Dedifferentiated amniotic fluid mesenchymal stem cell (primary cell): ENCODE measurements around the gene POMC.
"Not testable (repeated sequence)": the region's sequence is repeated elsewhere in the genome, so short reads cannot be mapped to it uniquely, and the experiment has no call there.

Experiments
- DNase-seq: peaks from one replicate; pipeline ENCODE4 v3.0.0-alpha.2; 2016; ENCODE audit errors: extremely low spot score

POMC gene

DNA sequence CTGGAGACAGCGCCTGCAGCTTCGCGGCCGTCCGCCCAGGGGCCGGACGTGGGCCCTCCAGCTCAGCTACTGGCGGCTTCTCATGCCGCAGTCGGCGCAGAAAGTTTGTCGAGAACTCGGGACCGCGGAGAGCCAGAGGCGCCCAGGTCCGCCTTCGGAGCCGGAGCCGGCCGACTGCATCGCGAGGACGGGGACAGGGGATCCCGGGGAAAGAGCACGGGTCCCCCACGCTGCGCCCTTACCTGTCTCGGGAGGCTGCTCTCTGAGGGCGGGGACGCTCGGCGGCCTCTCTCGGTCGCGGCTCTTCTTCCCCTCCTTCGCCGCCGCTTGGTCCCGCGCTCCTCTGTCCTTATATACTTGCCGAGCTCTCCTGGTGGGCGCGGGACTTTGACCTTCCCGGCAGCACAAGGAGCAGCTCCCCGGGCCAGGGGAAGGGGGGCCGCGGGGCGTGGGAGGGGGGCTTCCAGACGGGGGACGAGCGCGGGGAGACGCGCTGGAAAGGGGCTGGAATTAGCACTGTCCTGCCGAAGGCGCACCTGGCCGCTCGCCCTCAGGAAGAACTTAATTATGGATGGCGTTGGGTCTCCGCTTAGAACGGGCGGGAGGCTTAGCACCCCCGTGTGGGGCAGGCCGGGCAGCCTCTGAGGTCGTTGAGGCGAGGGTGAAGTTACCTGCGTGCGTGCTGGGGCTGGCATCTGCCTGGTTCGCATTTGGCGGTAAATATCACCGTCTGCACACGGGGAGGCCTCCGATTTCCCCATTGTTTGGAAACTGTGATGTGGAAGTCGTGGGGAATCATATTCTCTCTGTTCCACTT is at the start of gene POMC:
Gene POMC (minus strand): TSS at position 325 of the 817 bp plus-strand sequence. CDS start 3,808 bp downstream, outside the sequence.
- no peak for DNase-seq

- no peak for DNase-seq
These were observed 49.7 kb upstream of the POMC start for GRCh38 chr2:25218100-25218499.

DNA sequence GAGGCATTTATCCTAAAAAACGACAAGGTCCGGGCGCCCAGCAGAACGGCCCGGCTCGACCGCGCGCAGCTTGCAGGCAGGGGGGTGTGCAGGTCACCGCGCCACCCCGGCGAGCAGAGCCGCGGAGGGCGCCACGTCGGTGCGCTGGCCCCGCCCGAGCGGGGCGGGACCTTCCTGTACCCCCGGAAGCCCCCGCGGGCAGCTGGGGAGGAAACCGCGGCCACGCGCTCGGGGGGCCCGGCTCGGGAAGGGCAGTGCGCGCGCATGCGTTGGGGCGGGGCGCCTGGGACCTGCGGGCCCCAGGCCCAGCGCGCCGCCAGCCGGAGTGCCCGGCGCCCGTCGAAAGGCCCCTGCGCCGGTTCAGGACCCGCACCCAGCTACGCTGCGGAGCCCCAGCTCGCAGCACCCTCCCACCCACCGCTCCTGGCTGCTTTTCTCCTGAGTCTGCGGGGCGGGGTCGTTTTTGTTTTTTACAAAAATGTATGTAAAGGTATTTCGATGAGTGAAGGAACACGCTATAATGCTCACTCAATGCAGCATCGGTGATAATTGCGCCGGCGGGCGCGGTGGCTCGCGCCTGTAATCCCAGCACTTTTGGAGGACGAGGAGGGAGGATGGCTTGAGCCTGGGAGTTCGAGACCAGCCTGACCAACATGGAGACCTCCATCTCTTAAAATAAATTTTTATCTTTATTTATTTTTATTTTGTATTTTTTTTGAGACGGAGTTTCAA is 47.7 kb upstream of the POMC start:
- DNase-seq: no peak

GRCh38 chr2:25215232-25215631 is 46.9 kb upstream of the POMC start:
- DNase-seq: no peak

- no peak for DNase-seq
These were observed 44.8 kb upstream of the POMC start for GRCh38 chr2:25213229-25213628.

DNA sequence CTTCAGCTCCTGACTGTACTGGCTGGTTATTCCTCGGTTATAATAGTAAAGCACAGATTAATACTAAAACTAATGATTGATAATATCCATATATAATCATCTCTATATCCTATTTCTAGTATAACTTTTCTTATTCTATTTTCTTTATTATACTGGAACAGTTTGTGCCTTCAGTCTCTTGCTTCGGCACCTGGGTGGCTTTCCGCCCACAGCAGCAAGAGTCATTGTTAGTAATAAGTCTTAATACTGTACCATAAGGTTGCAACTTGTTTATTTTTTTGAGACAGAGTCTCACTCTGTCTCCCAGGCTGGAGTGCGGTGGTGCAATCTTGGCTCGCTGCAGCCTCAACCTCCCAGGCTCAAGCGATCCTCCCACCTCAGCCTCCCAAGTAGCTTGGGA is 42.5 kb upstream of the POMC start:
- DNase-seq: not testable (repeated sequence)

DNA sequence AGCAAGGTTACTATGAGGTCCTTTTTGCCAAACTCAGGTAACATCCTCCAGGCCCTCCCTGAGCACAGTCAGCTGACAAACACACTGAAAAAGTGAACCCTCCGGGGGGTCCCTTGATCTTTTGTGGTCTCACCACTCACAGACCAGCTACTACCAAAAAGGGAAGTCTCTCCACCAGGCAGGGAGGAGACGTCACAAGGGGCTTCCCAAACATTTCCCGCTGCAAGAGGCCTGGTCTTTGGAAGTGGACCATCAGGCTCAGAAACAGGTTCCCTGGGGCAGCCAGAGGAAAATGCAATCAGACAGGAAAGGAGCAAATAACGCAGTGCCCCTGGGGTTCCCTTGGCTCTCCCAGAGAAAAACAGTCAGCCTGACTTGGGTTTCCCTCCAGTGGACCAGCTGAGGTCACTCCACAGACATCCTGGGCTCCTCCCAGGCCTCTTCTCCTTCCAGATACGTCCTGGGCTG is 38.7 kb upstream of the POMC start:
- DNase-seq: no peak

GRCh38 chr2:25204190-25204838 is 35.9 kb upstream of the POMC start:
- no peak for DNase-seq

- no peak for DNase-seq
These were observed 33.9 kb upstream of the POMC start for GRCh38 chr2:25202275-25202674.

DNA sequence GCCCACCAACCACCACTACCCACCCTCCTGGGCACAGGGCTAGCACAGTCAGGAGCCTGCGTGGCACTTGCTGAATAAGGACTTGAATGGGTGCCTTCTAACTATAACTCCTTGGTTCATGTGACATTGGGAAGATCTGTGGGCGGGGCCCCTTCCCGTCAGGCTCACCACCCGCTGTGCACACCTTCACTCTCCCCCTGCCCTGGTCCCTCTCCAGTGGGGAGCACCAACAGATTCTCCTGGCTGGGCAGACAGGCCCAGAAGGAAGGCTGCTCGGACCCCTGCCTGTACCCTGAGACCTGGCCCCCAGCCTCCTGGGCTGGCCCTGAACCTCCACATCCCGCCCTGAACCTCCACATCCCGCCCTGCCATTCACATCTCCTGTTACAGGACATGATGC is 33.4 kb upstream of the POMC start:
- no peak for DNase-seq

- no peak for DNase-seq
These were observed 32.9 kb upstream of the POMC start for GRCh38 chr2:25201265-25201664.

DNA sequence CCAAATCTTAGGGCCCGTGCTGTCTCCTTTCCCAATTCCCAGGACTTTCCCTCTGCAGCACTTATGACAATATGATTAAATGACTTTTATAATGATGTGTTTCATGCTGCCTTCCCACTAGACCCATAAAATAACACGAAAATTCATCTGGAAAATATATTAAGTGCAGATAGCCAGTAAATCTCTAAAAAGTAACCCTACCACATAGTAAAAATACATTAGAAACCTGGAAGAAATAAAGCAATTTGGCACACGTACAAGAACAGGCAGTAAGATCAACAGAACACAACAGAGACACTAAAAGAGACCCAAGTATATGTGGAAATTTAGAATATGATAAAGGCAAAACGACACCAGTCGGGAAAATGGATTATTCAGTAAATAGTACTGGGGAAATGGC is 30.2 kb upstream of the POMC start:
- no peak for DNase-seq

DNA sequence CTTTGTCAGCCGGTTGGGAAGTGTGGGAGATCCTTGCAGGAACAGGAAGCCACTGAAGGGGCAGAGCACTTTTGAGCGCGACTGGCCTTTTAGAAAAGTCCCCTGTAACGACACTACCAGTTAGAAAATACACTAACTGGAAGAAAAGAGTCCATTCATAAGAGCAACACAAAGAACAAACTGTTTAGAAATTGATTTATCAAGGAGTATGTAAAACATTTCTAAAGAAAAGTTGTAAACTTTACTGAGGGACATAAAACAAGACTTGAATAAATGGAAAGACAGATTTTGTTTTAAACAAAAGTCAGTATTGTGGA is 29.8 kb upstream of the POMC start:
- DNase-seq: no peak

DNA sequence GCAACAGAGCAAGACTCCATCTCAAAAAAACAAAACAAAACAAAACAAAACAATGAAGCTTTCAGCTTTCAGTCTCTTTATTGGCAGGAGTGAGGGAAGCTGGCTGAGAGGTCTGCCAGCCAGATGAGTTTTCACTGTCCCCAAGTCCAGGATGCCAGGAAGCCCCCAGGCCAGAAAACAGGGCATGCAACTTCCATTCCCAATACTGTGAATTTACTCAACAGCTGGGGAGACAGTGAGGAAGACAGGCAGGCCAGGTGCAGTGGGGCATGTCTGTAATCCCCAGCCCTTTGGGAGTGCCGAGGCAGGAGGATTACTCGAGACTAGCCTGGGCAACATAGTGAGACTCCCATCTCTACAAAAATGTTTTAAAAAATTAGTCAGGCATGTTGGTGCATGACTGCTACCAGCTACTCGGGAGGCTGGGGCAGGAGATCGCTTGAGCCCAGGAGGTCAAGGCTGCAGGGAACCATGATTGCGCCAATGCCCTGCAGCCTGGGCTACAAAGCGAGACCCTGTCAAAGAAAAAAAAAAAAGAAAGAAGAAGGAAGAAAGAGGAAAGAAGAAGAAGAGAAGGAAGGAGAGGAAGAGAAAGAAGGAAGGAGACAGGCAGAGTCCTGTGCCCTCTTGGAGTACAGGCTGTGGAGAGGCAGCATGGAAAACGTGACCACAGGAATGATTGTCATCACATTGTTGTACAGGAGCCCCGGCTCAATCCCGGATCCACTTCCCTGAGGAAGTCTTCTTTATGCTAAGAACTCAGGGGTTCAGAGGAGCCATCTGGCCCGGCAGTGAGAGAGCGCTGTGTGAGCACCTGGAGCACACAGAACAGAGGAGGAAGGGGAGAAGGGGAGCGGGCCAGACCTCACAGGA is 29.2 kb upstream of the POMC start:
- DNase-seq: no peak

GRCh38 chr2:25194576-25195122 is 26.3 kb upstream of the POMC start:
- no peak for DNase-seq

GRCh38 chr2:25190536-25190935 is 22.2 kb upstream of the POMC start:
- no peak for DNase-seq

GRCh38 chr2:25188405-25188804 is 20.0 kb upstream of the POMC start:
- DNase-seq: no peak

DNA sequence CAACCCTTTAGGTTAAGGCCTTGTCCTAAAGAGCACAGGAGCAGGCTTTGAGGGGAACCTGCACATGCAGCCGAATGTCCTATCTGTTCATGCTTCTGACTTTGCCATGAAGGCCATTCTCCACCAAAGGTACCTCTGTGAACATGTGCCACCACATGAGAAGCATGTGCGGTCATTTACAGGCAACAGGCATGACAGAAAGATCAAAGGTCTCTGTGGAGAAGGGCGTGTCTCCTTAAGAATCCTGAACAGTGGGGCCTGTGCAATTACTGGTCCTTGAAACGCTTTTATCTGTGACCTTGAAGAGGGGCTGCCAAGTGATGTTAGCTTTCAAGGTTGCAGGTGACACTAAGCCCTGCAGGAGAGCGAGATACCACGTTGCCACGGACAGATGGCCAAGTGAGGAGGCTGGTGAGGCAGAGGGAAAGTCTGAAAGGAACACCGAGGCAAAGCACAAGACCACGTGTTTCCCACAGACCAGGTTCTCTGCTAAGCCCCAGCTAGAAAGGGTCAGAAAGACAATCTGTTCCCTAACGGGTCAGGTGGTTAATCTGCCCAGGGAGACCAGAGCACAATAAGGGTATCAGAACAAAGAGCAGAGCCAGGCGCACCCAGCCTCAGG is 19.5 kb upstream of the POMC start:
- DNase-seq: no peak

- DNase-seq: no peak
These were observed 15.9 kb upstream of the POMC start for GRCh38 chr2:25184254-25184653.

GRCh38 chr2:25178976-25179375 is 10.6 kb upstream of the POMC start:
- DNase-seq: no peak

- DNase-seq: no peak
These were observed 8.8 kb upstream of the POMC start for GRCh38 chr2:25177211-25177611.
